ENCODE measurements around the gene EXOC5. TPM values are rescaled to one million over a fixed set of nuclear protein-coding genes. Genes with fewer than 3 reads are reported as not detected.

The EXOC5 gene
- total RNA-seq, 2 experiments from 2014 or later = 72.1 to 76.6 TPM

DNA sequence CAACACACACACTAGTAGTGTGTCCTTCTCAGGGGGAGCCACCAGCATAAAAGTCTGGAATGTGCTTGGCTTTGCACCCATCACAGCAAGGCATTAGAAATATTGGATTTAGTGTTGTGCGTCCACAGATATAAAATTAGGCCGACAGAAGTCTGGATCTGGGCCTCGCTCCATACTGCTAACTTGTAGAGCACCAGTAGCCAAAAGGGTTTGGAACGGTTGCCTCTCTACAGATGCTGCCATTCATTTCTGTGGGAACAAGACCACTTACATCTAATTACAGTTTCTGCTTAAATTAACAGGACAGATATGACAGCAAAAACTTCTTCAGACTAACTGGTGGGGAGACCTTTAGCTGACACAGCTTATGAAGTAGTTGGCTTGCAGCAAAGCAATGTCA, 94.2 kb downstream of the EXOC5 start:
- H3K27me3 Mint-ChIP-seq = peaks cover 17% of the 10 kb centered on the region

DNA sequence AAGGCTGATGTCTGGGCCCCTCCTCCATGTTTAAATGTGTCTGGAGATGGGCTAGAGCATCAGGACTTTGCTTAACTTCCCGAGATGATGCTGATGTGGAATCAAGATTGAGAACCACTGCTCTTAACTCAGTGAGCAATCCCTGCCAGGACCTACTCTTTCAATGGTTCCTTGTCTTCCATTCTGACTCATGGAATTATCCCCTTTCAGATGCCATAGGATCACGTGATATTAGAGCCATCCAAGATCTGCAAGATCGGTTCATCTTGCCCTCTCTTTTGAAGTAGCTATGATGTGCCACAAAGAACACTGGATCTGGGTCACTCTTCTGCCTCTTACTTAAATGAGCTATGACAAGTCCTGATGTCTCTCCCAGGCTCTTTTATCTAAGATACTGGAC, 96.8 kb downstream of the EXOC5 start:
- Mint-ChIP-seq H3K27me3 (peaks cover 7% of the 10 kb centered on the region), H3K9me3 (no peaks in the 10 kb centered on the region), H3K4me3 (no peak overlapping the region), H3K36me3 (ENCODE audit: low read depth) (no peaks in the 10 kb centered on the region), H3K27ac (no peak overlapping the region), H3K4me1 (no peaks in the 10 kb centered on the region)
- CTCF ChIA-PET = no interaction called here
- POLR2A ChIA-PET = no interaction called here
- no peak for DNase-seq

More for the DNA sequence above, 94.2 kb downstream of the EXOC5 start:
- Mint-ChIP-seq H3K36me3 (ENCODE audit: low read depth) (no peaks in the 10 kb centered on the region), H3K4me3 (no peak overlapping the region), H3K4me1 (no peaks in the 10 kb centered on the region), H3K9me3 (no peaks in the 10 kb centered on the region), H3K27ac (no peak overlapping the region)
- ChIA-PET POLR2A (no interaction called here), CTCF (interaction anchor here (0.7 kb wide), 1 partner anchor 10 kb away, joined by 4 read pairs; no protein-coding TSS in a partner anchor)
- no peak for DNase-seq

DNA sequence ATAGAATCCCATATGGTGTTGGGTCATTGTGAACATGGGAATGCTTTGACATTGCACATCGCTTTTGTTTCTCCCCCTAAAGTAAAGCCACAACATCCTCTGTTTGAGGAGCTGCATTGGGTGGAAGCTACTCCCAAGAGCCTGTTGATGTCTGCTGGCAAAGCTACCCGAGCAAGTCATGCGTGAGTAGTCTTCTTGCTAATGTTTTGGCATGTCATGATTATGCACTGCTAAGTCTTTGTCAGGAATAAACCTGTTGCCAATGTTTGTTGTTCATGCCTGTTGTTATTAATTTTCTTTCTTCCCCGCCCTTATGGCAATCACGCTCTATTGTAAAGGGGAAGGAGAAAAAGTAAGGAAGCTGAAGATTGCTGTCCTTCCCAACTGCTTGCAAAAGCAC, 97.3 kb downstream of the EXOC5 start:
- Mint-ChIP-seq H3K27me3 (peaks cover 7% of the 10 kb centered on the region), H3K4me3 (no peak overlapping the region), H3K9me3 (no peaks in the 10 kb centered on the region), H3K27ac (no peak overlapping the region), H3K4me1 (no peaks in the 10 kb centered on the region), H3K36me3 (ENCODE audit: low read depth) (no peaks in the 10 kb centered on the region)
- ChIA-PET POLR2A (no interaction called here), CTCF (no interaction called here)
- no peak for DNase-seq

DNA sequence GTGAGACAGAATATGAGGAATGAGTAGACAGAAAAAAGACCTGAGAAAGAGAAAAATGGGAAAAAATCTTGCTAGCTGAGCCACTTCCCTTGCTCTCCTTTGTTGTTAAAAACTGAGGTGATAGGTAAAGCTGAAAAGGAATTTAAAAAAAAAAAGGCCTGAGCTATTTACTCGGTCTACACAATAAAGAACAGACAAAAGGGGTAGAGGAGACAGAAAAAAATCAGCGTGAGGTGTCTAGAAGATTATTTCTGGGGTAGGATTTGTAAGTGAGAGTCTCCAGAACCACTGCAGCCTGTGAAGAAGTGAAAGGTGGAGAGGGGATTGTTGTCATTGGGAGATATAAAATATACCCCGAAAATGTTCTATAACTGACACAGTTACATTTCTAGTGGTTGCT, 98.8 kb downstream of the EXOC5 start:
- no peaks in the 10 kb centered on the region for H3K4me1 Mint-ChIP-seq
- H3K27me3 Mint-ChIP-seq = peaks cover 5% of the 10 kb centered on the region
- POLR2A ChIA-PET = no interaction called here
- H3K9me3 Mint-ChIP-seq = no peaks in the 10 kb centered on the region
- no peak overlapping the region for H3K27ac Mint-ChIP-seq
- no peaks in the 10 kb centered on the region for H3K36me3 Mint-ChIP-seq (ENCODE audit: low read depth)
- CTCF ChIA-PET = no interaction called here
- DNase-seq = no peak
- no peak overlapping the region for H3K4me3 Mint-ChIP-seq

DNA sequence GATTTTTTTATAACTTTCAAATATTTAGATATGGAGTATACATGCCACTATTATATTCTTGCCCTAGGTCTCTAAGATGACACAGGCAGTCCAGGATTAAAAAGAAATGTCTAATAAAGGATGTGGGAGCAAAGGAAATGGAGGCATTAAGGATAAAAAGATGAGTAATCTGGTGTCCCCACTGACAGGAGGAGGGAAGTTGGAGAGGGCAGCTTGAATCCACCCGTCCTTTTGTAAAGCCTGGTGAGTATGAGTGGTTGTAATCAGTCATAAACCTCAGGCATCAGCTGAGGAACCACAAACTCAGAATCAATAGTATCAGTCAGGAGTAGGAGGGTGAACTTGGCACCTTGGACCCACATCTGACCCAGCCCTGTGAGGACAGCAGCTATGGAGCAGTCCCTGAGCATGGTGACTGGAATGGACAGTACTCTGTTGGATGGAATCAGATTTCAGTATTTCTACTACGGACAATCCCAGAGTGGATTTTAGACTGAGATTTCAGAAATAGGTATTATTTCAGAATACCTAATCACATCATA, 100.5 kb downstream of the EXOC5 start:
- H3K4me1 Mint-ChIP-seq = no peaks in the 10 kb centered on the region
- no peak for DNase-seq
- CTCF ChIA-PET = no interaction called here
- H3K27ac Mint-ChIP-seq = no peak overlapping the region
- POLR2A ChIA-PET = no interaction called here
- peaks cover 3% of the 10 kb centered on the region for H3K27me3 Mint-ChIP-seq
- no peaks in the 10 kb centered on the region for H3K9me3 Mint-ChIP-seq
- no peaks in the 10 kb centered on the region for H3K36me3 Mint-ChIP-seq (ENCODE audit: low read depth)
- H3K4me3 Mint-ChIP-seq = no peak overlapping the region

DNA sequence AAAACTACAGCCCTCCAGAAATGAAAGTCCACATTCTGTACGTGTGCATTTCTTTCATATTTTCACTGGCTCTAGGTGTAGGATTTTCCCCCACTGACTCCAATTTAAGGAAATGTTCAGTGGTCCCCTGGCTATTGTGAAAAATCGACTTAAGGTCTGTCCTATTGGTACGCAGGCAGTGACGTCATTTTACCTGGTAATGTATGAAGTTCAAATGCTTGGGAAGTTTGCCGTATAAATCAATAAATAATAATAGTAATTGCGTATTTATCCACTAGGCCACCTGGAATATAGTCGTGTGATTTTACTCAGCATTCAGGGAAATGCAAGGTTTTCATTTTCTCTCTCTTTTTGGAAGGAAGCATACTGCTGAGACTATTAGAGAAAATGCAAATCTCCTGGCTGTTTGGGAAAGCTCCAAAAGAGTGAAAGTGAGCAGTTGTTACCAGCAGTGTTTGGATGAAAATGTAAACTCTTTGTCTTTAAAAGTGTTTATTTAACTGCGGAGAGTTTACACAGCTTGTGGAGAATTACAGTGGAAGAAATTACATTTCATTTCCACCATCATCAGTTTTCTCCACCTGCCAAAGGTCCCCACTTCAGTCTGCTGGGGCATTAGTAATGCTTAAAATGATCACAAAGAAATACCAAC, 107.0 kb downstream of the EXOC5 start:
- POLR2A ChIA-PET = no interaction called here
- Mint-ChIP-seq H3K27ac (no peak overlapping the region), H3K9me3 (no peaks in the 10 kb centered on the region), H3K4me1 (no peaks in the 10 kb centered on the region), H3K4me3 (no peak overlapping the region), H3K27me3 (peaks cover 9% of the 10 kb centered on the region), H3K36me3 (ENCODE audit: low read depth) (no peaks in the 10 kb centered on the region)
- CTCF ChIA-PET = no interaction called here
- DNase-seq = no peak

DNA sequence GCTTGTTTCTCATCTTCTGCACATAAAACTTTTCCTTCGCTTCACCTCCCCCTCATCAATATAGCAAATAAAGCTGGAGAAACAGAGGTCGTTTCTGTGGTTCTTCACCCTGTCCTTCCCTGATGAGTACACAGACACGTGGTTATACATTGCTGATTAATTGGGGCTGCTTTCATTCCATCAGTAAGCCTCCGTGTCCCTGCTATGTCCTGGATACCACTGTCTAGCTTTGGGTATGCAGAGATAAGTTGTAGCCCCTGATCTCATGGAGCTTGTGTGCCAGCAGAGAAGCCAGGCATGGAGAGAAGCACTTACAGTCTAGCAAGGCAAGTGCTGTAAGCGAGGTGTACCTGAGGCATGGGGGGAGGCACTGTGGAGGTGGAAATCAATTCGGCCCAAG, 108.4 kb downstream of the EXOC5 start:
- Mint-ChIP-seq H3K36me3 (ENCODE audit: low read depth) (no peaks in the 10 kb centered on the region), H3K27ac (no peak overlapping the region), H3K9me3 (no peaks in the 10 kb centered on the region), H3K27me3 (peaks cover 11% of the 10 kb centered on the region), H3K4me3 (no peak overlapping the region), H3K4me1 (no peaks in the 10 kb centered on the region)
- CTCF ChIA-PET = no interaction called here
- POLR2A ChIA-PET = no interaction called here
- no peak for DNase-seq

DNA sequence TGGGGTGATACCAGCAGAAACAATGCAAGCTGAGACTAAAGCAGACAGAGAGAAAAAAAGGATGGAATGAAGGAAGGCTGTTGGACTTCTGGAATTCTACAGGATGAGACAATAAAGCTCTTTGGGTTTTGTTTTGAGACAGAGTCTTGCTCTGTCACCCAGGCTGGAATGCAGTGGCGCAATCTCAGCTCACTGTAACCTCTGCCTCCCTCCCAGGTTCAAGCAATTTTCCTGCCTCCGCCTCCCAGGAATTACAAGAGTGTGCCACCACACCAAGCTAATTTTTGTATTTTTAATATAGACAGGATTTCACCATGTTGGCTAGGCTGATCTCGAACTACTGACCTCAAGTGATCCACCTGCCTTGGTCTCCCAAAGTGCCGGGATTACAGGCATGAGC, 115.4 kb downstream of the EXOC5 start:
- H3K4me1 Mint-ChIP-seq = no peaks in the 10 kb centered on the region
- H3K27ac Mint-ChIP-seq = no peak overlapping the region

More for the DNA sequence above, 115.4 kb downstream of the EXOC5 start:
- Mint-ChIP-seq H3K27me3 (peaks cover 2% of the 10 kb centered on the region), H3K36me3 (ENCODE audit: low read depth) (no peaks in the 10 kb centered on the region), H3K9me3 (no peaks in the 10 kb centered on the region), H3K4me3 (no peak overlapping the region)
- no peak for DNase-seq
- ChIA-PET POLR2A (no interaction called here), CTCF (no interaction called here)

Other genes with a start within 250 kb of the EXOC5 start
- gene AP5M1, start 66 bp upstream of the EXOC5 start, total RNA-seq = 10 to 100 TPM; 40.6 to 44.3 TPM
- 10 to 100 TPM; 18.8 to 21.1 TPM for gene NAA30, start 121.7 kb upstream of the EXOC5 start, total RNA-seq
- not detected for gene CCDC198, start 225.0 kb upstream of the EXOC5 start, total RNA-seq

Data from activated CD4-positive, alpha-beta memory T cell treated with anti-CD3 and anti-CD28 coated beads, Interleukin-2, amount 10 ng/mL, durations not matched to agents 7 days and 5 days (primary cell).